ENCODE results near the gene EARS2. TPM values are rescaled to one million over a fixed set of nuclear protein-coding genes. Genes with fewer than 3 reads are reported as not detected.

Gene EARS2
- total and polyA plus RNA-seq, 9 of the 15 experiments (the other 6 are each of a cell fraction or from before 2014, with no cell fraction given), result 17.6 to 58.6 (median 36.3) TPM

DNA sequence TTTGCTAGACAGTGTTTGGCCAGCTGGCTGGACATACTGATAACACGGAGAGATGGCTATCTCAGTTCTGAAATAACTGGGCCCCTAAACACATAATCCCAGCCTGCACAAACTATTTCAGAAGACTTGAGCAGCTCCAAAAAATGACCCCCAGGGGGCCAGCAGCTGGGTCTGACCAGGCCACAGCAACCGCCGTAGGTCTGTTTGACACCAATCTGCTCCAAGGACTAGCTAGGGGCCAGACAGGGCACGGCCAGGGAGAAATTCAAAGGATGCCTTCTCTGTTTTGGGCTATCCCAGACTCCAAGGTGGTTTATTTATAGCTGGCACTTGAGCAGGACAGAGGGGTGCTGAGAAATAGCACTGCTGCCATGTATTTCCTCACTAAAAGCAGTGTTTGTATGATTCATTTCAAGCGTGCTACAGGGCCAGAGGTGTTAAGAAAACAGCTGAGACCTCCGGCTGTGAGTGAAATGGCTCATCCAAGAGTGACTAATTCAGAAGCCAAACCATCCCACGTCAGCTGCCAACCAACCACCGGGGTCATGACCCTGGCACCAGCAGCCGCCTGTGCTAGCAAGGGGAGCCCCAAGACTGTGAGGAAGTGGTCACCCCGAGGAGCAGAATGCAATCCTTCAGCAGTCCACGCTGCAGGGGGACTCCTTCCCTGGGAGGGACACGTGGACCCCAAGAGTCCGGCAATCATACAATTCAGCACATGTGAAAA, 52.5 kb downstream of the EARS2 start (continued):
- no peak for TF ChIP-seq ZNF41 (CRISPR knock-in tag; conservative IDR thresholded peaks at IDR 0.05)
- TF ChIP-seq ZNF140 (CRISPR knock-in tag; IDR thresholded peaks at IDR 0.05), result no peak
- TF ChIP-seq NCOA6 (IDR thresholded peaks at IDR 0.05), result no peak
- no peak for TF ChIP-seq CBFB (CRISPR knock-in tag; IDR thresholded peaks at IDR 0.05)
- TF ChIP-seq, protein P1, sequence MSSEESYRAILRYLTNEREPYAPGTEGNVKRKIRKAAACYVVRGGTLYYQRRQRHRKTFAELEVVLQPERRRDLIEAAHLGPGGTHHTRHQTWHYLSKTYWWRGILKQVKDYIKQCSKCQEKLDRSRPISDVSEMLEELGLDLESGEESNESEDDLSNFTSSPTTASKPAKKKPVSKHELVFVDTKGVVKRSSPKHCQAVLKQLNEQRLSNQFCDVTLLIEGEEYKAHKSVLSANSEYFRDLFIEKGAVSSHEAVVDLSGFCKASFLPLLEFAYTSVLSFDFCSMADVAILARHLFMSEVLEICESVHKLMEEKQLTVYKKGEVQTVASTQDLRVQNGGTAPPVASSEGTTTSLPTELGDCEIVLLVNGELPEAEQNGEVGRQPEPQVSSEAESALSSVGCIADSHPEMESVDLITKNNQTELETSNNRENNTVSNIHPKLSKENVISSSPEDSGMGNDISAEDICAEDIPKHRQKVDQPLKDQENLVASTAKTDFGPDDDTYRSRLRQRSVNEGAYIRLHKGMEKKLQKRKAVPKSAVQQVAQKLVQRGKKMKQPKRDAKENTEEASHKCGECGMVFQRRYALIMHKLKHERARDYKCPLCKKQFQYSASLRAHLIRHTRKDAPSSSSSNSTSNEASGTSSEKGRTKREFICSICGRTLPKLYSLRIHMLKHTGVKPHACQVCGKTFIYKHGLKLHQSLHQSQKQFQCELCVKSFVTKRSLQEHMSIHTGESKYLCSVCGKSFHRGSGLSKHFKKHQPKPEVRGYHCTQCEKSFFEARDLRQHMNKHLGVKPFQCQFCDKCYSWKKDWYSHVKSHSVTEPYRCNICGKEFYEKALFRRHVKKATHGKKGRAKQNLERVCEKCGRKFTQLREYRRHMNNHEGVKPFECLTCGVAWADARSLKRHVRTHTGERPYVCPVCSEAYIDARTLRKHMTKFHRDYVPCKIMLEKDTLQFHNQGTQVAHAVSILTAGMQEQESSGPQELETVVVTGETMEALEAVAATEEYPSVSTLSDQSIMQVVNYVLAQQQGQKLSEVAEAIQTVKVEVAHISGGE (CRISPR knock-in tag; IDR thresholded peaks at IDR 0.05), result no peak
- no peak for TF ChIP-seq SUPT5H (IDR thresholded peaks at IDR 0.05)
- TF ChIP-seq, protein P2, sequence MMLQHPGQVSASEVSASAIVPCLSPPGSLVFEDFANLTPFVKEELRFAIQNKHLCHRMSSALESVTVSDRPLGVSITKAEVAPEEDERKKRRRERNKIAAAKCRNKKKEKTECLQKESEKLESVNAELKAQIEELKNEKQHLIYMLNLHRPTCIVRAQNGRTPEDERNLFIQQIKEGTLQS (IDR thresholded peaks at IDR 0.05), result peak; percentile 84
- TF ChIP-seq, protein P2 (CRISPR knock-in tag; conservative IDR thresholded peaks at IDR 0.05), result no peak
- TF ChIP-seq, protein P3, sequence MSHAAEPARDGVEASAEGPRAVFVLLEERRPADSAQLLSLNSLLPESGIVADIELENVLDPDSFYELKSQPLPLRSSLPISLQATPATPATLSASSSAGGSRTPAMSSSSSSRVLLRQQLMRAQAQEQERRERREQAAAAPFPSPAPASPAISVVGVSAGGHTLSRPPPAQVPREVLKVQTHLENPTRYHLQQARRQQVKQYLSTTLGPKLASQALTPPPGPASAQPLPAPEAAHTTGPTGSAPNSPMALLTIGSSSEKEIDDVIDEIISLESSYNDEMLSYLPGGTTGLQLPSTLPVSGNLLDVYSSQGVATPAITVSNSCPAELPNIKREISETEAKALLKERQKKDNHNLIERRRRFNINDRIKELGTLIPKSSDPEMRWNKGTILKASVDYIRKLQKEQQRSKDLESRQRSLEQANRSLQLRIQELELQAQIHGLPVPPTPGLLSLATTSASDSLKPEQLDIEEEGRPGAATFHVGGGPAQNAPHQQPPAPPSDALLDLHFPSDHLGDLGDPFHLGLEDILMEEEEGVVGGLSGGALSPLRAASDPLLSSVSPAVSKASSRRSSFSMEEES (CRISPR knock-in tag; IDR thresholded peaks at IDR 0.05), result no peak
- no peak for TF ChIP-seq CCNT2 (IDR thresholded peaks at IDR 0.05; ENCODE audit: borderline replicate concordance, extremely low read depth, insufficient read length, low read depth, low read length)
- TF ChIP-seq ZNF384 (IDR thresholded peaks at IDR 0.05; ENCODE audit: low read depth, low read length), result 0 out of 2 replicates have a peak, but pooled peaks have one; percentile 4
- no peak for TF ChIP-seq ARNT (IDR thresholded peaks at IDR 0.05)
- TF ChIP-seq SIN3A (IDR thresholded peaks at IDR 0.05; ENCODE audit: borderline replicate concordance in 2 of 2, control insufficient read depth in 1 of 2, low read depth in 2 of 2, low read length in 2 of 2), result no peak
- TF ChIP-seq HDAC8 (tag; IDR thresholded peaks at IDR 0.05), result no peak
- TF ChIP-seq ZNF695 (CRISPR knock-in tag; IDR thresholded peaks at IDR 0.05), result no peak
- no peak for TF ChIP-seq HNRNPL (IDR thresholded peaks at IDR 0.05; ENCODE audit: low read depth, low read length)
- TF ChIP-seq SMARCC2 (IDR thresholded peaks at IDR 0.05; ENCODE audit: low read depth), result no peak
- TF ChIP-seq, protein P4, sequence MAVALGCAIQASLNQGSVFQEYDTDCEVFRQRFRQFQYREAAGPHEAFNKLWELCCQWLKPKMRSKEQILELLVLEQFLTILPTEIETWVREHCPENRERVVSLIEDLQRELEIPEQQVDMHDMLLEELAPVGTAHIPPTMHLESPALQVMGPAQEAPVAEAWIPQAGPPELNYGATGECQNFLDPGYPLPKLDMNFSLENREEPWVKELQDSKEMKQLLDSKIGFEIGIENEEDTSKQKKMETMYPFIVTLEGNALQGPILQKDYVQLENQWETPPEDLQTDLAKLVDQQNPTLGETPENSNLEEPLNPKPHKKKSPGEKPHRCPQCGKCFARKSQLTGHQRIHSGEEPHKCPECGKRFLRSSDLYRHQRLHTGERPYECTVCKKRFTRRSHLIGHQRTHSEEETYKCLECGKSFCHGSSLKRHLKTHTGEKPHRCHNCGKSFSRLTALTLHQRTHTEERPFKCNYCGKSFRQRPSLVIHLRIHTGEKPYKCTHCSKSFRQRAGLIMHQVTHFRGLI (CRISPR knock-in tag; IDR thresholded peaks at IDR 0.05), result no peak
